ENCODE results near the gene FLNA. TPM values are rescaled to one million over a fixed set of nuclear protein-coding genes. Genes with fewer than 3 reads are reported as not detected.
"Not testable (repeated sequence)": the region's sequence is repeated elsewhere in the genome, so short reads cannot be mapped to it uniquely, and the experiment has no call there.

Gene FLNA
- total RNA-seq, 1 experiment from 2014 or later, result 409 TPM

DNA sequence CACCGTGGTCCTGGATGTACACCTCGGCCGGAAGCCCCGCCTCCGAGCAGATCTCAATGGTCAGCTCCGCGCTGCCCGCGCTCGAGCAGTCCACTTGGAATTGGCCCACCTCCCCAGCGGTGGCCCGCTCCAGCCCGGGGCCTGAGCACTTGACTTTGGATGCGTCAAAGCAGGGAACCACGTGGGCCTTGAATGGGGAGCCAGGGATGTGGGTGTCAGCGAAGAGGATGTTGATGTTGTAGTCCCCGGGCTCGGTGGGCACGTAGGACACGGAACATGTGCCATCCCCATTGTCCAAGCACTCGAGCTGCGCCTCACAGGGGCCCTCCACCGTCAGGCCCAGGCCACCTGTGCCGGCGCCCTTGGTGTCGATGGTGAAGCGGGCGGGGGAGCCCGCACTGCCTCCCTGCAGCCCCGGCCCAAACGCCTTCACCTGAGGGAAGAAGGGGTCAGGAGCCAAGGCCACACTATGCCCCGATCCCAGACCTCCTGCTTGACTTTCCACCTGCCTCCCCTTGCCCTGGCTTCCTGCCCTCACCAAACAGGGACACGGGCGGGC is 14.2 kb downstream of the FLNA start:
- DNase-seq (ENCODE audit: low spot score), result no peak

DNA sequence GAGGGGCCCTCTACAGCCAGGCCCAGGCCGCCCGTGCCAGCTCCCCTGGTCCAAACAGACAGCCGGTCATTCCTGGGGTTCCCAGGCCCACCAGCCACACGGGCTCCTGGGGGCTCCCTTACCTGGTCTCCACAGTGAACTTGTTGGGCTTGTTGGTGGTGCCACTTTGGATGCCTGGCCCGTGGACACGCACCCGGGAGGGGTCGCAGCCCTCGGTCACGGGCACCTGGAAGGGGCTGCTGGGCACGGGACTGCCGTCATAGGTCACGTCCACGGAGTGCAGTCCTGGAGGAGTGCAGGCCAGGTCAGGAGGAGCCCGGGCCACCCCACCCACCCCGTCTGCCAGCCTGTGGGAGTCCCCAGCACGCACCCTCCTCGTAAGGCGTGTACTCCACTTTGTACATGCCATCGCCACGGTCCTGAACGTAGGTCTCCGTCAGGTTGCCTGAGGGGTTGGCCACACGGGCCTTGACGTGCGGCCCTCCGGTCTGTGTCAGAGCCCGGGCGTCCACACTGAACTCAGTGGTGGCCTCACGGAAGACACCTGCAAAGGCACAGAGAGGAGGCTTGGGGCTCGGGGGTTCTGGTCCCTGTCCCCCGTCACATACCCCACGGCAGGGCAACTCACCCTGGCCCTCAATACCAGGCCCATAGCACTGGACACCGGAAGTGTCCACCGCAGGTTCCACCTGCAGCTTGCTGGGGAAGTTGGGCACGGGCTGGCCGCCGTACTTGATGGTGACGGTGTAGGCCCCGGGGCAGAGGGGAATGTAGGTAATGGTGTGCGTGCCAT is 14.9 kb downstream of the FLNA start:
- no peak for DNase-seq (ENCODE audit: low spot score)

DNA sequence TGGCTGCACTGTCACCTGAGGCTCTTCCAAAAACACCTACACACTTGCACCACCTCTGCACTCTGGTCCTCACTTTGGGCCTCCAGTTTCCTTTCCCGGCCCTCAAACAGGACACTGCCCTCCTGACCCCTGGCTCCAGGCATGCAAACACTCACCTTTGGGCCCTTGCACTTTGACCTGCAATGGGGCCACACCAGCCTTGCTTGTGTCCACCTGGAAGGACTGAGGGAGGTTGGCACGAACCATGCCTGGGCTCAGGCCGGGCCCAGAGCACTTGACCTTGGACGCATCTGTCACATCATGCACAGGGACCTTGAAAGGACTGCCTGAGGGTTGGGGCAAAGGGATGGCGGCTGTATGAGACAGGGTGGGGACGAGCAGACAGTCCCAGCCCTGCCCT is 15.6 kb downstream of the FLNA start:
- no peak for DNase-seq (ENCODE audit: low spot score)

GRCh38 chrX:154358011-154358410 is 16.4 kb downstream of the FLNA start:
- DNase-seq (ENCODE audit: low spot score), result no peak

DNA sequence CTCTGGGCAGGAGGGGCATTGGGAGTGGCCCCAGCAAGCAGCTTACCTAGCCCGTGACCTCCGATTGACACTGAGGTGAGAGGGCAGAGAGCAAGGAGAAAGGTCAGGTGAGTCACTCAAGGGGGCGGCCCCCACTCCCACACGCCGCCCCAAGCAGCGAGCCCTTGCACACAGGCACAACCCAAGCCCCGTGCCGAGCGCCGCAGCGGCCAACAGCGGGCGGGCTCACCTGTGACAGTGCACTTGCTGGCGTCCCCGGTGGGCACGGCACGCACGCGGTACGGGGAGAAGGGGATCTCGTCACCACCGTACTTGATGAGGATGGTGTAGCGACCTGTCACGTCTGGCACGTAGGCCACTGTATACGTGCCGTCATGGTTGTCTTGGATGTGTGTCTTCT is 17.2 kb downstream of the FLNA start:
- no peak for DNase-seq (ENCODE audit: low spot score)

- DNase-seq (ENCODE audit: low spot score), result no peak
These were observed 17.8 kb downstream of the FLNA start for GRCh38 chrX:154356596-154356995.

GRCh38 chrX:154355776-154356140 is 18.7 kb downstream of the FLNA start:
- no peak for DNase-seq (ENCODE audit: low spot score)

DNA sequence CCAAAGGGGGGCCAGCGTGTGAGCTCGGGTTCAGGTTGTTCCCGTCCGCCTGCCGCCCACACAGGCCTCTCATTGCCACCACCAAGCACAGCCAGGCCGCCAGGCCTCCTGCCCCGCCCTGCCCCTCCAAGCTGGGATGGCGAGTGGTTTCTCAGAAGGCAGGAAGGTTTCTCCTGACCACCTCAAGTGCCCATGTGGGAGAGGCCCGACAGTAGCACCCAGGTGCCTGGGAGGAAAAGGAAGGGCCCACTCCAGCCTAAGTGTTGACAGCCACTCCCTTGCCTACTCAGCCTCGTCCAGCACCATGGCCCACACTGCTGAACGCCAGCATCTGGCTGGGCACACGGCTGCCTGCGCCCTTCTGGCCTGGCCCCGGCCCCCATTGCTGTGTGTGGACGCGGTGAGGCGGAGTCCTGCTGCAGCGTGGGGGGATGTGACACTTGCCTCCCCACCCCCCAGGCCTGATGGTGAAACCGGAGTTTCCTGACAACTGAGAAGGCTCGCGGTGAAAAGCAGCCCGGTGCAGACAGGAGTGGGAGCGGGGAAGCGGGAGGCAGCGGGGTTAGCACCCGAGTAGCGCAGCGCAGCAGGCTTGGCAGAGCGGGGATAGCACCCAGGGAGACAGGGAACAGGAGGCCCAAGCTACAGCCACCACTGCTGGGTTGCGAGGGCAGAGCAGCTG is 19.2 kb downstream of the FLNA start:
- no peak for DNase-seq (ENCODE audit: low spot score)

DNA sequence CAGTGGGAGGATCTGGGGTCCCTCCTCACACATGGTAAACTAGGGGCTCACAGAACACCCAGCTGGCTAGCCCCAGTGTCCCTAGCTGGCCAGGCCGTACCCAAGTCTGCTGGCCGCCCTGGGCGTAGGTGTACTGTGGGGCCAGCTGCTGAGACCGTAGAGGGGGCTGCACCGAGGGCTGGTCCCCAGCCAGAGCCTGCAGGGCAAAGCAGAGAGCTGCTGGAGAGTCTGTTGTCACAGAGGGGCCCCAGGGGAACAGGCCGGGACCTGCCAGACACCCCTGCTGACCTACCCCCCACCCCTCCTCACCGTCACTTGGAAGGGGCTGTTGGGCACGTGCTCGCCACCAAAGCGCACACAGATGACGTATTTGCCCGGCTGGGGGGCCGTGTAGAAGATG is 19.9 kb downstream of the FLNA start:
- no peak for DNase-seq (ENCODE audit: low spot score)

GRCh38 chrX:154354013-154354412 is 20.4 kb downstream of the FLNA start:
- DNase-seq (ENCODE audit: low spot score), result no peak

GRCh38 chrX:154353172-154353843 is 21.1 kb downstream of the FLNA start:
- DNase-seq (ENCODE audit: low spot score), result no peak

GRCh38 chrX:154352466-154352865 is 22.0 kb downstream of the FLNA start:
- no peak for DNase-seq (ENCODE audit: low spot score)

GRCh38 chrX:154352012-154352401 is 22.4 kb downstream of the FLNA start:
- DNase-seq (ENCODE audit: low spot score), result no peak

DNA sequence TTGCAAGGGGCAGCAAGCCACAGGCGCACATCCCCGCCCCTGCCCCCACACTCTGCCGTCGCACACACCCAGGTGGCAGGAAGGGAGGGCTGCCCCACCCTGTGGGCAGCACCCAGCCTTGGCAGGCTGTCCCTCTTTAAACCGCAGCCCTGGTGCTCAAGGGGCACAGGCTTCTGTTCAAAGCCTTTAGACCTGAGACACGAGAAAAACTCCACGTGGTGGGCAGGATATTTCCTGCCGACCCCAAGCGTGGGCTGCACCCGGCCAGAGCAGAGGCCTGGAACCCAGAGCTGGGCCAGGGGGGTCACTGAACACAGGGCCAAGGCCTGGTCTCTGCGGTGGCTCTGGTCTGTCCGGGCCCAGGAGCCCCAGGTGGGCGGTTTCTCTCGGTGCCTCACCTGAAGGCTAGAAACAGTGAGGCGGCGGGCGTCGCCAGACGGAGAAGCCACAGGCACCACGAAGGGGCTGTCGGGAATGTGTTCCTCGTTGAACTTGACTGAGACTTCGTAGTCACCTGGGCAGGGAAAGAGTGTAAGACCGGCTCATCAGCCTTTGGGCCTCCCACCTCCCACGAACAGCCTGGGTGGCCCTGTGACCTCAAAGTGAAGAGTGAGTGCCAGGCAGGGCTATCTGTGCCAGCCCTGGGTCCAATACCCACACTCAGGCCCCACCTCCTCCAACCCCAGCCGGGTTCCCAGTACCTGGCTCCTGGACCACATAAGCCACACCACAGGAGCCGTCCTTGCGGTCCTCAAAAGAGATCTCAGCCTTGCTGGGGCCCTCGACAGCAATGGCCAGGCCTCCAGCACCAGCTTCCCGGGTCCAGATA is 23.0 kb downstream of the FLNA start:
- DNase-seq (ENCODE audit: low spot score), result no peak

DNA sequence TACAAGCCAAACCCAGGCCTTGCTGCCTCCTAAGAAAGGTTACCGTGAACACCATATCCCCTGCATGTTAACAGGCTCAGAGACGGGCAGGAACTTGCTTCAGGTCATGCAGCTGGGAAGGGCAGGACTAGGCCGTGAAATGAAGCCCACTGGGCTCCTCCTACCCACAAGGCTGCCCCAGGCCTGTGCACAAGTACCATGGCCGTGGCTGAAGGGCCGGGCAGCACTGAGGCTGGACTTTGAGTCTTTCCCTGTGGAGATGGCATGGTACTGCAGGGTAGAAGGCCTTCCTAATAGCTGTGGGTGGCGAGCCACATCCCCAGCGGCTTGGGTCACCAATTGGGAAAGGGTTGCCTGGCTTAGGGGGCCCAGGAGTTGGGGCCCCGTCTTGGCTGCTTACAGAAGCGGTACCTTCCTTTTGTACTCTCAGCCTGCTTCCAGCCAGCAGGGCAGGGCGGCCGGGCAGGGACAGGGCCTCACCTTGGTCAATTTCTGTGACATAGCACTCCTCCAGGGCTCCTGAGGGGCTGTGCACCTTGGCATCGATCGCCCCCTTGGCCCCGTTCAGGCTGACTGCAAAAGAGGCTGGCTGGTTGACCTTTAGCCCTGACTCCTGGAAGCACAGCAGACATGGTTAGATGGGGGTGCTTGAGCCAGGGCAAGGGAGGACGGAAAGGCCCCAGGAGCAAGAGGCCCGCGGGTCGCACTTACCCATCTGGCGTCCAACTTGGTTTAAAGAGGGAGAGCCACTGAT is 23.8 kb downstream of the FLNA start:
- DNase-seq (ENCODE audit: low spot score), result no peak

DNA sequence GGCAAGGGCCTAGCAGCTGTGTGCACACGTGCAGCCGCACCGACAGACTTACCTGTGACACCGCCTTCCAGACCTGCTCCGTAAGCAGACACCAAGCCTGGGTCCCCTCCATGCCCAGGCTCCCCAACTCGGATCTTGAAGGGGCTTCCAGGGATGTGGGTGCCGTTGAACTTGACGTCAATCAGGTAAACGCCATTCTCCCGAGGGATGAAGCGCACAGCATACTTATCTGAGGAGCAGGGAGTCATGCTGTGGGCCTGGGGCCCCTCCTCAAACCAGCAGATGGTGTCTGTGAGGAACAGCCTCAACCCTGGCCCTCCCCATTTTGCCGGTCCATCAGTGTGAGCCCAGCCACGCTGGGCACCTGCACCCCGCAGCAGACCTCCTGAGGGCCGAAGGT is 24.5 kb downstream of the FLNA start:
- DNase-seq (ENCODE audit: low spot score), result no peak

DNA sequence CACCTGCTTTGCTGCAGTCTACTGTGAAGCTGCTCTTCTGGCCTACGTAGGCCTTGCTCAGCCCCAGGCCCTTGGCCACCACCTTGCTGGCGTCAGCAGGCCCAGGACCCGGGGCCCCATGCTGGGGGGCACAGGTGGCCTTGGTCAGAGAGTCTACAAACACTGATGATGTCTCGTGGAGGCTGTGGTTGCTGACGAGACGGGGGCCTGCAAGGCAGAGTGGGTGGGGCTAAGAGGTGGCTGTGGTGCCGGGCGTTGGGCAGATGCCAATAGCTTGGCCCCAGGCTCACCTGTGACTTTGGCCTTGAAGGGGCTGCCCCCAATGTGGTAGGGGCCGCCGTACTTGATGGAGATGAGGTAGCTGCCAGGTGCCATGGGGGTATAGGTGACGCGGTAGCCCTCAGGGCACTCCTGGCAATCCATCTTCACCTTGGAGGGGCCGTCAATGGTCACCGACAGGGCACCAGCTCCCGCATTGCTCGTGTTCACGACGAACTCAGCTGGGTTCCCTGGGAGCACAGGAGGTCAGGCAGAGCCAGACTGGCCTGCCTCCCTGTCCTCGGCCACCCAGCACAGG is 25.0 kb downstream of the FLNA start:
- DNase-seq (ENCODE audit: low spot score), result no peak

- DNase-seq (ENCODE audit: low spot score), result no peak
These were observed 25.6 kb downstream of the FLNA start for GRCh38 chrX:154348646-154349358.

GRCh38 chrX:154348114-154348531 is 26.3 kb downstream of the FLNA start:
- peak; percentile 29 for DNase-seq (ENCODE audit: low spot score)

DNA sequence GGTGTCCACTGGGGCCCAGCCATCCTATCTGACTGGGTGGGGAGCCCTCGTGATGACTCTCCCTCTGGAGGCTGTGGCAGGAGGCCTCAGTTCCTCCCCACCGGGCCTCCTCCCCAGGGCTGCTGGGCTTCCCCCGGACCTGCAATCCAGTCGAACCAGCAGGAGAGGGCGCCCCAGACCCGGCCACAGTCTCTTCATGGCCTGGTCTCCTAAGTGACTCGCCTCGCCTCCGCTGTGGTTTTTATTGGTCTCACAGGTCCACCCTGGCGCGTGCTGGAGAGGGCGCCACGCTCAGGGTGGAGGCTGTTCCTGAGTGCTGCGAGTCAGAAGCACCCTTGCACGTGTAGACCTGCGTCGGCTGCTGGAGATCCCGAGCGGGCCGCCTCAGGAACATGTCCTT is 30.8 kb downstream of the FLNA start:
- DNase-seq (ENCODE audit: low spot score), result not testable (repeated sequence)

Measured in H4 (cell line).